Mesothelial cell of epicardium (in vitro differentiated cells): ENCODE data around the gene THSD4. TPM values are rescaled to one million over a fixed set of nuclear protein-coding genes. Genes with fewer than 3 reads are reported as not detected.

ENCODE experiments used
- DNase-seq, 2 experiments: peaks; one replicate each; pipeline ENCODE4 v3.0.0; 2021; ENCODE audit warnings: low spot score in 2 of 2; ENCODE audit not compliant: unreplicated experiment in 2 of 2
- H3K27ac Mint-ChIP-seq: 2 replicates; pipeline ENCODE4 v1.8.0; 2021; ENCODE audit warnings: mixed read lengths
- H3K27me3 Mint-ChIP-seq: 2 replicates; pipeline ENCODE4 v1.8.0; 2021; ENCODE audit warnings: low read depth, mixed read lengths
- H3K36me3 Mint-ChIP-seq: 2 replicates; pipeline ENCODE4 v1.8.0; 2021; ENCODE audit warnings: mixed read lengths
- H3K4me1 Mint-ChIP-seq: 2 replicates; pipeline ENCODE4 v1.8.0; 2021; ENCODE audit warnings: mixed read lengths
- H3K4me3 Mint-ChIP-seq: 2 replicates; pipeline ENCODE4 v1.8.0; 2021; ENCODE audit warnings: mild to moderate bottlenecking, moderate library complexity, mixed read lengths
- H3K9me3 Mint-ChIP-seq: 2 replicates; pipeline ENCODE4 v1.8.0; 2021; ENCODE audit warnings: mixed read lengths
- total RNA-seq: library from RNA; stranded (reverse); gene quantifications from 3 replicates; pipeline ENCODE4 v1.2.1, GENCODE V29; 2021
- TF ChIP-seq, protein P1 (sequence below): fragments of 200-600 bp; sonication (generic); IDR thresholded peaks from one replicate; pipeline ENCODE4 v1.5.0; 2021; ENCODE audit warnings: antibody characterized with exemption; ENCODE audit not compliant: unreplicated experiment

The THSD4 gene
- total RNA-seq, 1 donor from 2014 or later: 93.9 TPM

DNA sequence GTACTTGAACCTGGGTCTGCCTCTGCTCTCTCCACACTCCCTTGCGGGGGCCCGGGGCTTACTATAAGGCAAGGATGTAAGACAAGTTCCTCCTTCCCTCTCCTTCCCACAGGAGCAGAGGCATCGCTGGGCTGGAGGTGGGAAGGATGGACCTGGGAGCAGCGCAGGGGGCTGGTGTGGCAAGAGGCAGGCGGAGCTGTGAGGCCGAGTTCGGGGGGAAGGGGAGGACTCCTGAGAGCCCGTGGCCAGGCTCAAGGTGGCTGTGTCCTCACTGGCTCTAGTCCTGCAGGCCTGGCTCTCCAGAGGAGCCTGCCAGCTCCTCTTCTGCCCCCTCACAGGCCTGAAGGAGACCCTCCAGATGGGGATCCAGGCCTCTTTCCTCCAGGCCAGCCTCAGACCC, 694.1 kb downstream of the THSD4 start:
- Mint-ChIP-seq H3K27me3 (no peaks in the 10 kb centered on the region), H3K4me1 (peaks cover 36% of the 10 kb centered on the region), H3K27ac (no peak overlapping the region), H3K36me3 (no peaks in the 10 kb centered on the region), H3K9me3 (no peaks in the 10 kb centered on the region), H3K4me3 (no peak overlapping the region)
- TF ChIP-seq, protein P1, sequence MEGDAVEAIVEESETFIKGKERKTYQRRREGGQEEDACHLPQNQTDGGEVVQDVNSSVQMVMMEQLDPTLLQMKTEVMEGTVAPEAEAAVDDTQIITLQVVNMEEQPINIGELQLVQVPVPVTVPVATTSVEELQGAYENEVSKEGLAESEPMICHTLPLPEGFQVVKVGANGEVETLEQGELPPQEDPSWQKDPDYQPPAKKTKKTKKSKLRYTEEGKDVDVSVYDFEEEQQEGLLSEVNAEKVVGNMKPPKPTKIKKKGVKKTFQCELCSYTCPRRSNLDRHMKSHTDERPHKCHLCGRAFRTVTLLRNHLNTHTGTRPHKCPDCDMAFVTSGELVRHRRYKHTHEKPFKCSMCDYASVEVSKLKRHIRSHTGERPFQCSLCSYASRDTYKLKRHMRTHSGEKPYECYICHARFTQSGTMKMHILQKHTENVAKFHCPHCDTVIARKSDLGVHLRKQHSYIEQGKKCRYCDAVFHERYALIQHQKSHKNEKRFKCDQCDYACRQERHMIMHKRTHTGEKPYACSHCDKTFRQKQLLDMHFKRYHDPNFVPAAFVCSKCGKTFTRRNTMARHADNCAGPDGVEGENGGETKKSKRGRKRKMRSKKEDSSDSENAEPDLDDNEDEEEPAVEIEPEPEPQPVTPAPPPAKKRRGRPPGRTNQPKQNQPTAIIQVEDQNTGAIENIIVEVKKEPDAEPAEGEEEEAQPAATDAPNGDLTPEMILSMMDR: no peak
- DNase-seq: no peak

GRCh38 chr15:71810256-71811035, 695.2 kb downstream of the THSD4 start, which contains the start of gene NR2E3:
Gene NR2E3, plus strand, starts transcription at chr15:71810554. Its CDS starts 190 bp downstream, at chr15:71810744.
- no peaks in the 10 kb centered on the region for H3K27me3 Mint-ChIP-seq
- no peaks in the 10 kb centered on the region for H3K9me3 Mint-ChIP-seq
- DNase-seq: no peak
- peaks cover 27% of the 10 kb centered on the region for H3K4me1 Mint-ChIP-seq
- TF ChIP-seq, protein P1: no peak
- no peaks in the 10 kb centered on the region for H3K36me3 Mint-ChIP-seq
- no peak within 1 kb of the TSS for H3K27ac Mint-ChIP-seq
- H3K4me3 Mint-ChIP-seq: no peak within 1 kb of the TSS

GRCh38 chr15:71811036-71811736, 695.9 kb downstream of the THSD4 start:
- Mint-ChIP-seq H3K27ac (no peak overlapping the region), H3K36me3 (no peaks in the 10 kb centered on the region), H3K4me3 (no peak overlapping the region), H3K27me3 (no peaks in the 10 kb centered on the region), H3K4me1 (peaks cover 25% of the 10 kb centered on the region), H3K9me3 (no peaks in the 10 kb centered on the region)
- TF ChIP-seq, protein P1: no peak
- DNase-seq: no peak

DNA sequence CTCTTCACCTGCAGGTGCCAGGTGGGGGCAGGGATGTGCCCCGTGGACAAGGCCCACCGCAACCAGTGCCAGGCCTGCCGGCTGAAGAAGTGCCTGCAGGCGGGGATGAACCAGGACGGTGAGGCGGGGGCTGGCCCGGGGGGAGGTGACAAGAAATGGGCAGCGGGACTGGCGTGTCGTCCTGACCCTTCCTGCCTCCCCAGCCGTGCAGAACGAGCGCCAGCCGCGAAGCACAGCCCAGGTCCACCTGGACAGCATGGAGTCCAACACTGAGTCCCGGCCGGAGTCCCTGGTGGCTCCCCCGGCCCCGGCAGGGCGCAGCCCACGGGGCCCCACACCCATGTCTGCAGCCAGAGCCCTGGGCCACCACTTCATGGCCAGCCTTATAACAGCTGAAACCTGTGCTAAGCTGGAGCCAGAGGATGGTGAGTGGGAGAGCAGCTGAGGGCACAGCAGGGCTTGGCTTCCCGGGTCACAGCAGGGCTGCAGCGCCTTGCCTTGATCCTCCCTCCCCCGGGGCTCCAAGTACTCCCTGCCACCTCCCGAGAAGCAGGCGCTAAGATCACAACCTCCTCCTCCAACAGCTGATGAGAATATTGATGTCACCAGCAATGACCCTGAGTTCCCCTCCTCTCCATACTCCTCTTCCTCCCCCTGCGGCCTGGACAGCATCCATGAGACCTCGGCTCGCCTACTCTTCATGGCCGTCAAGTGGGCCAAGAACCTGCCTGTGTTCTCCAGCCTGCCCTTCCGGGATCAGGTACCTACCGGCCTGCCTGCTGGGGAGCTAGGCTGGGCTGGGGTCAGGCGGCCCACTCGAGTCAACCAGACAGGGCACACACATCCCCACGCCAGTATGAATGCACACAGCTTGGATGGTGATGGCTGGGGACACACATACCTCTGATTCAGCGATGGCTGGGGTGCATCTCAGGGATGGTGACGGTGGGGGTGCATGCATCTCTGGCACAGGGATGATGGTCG, 696.8 kb downstream of the THSD4 start:
- Mint-ChIP-seq H3K27ac (no peak overlapping the region), H3K36me3 (no peaks in the 10 kb centered on the region), H3K27me3 (no peaks in the 10 kb centered on the region), H3K9me3 (no peaks in the 10 kb centered on the region), H3K4me3 (no peak overlapping the region), H3K4me1 (peaks cover 16% of the 10 kb centered on the region)
- DNase-seq: no peak
- TF ChIP-seq, protein P1: no peak

DNA sequence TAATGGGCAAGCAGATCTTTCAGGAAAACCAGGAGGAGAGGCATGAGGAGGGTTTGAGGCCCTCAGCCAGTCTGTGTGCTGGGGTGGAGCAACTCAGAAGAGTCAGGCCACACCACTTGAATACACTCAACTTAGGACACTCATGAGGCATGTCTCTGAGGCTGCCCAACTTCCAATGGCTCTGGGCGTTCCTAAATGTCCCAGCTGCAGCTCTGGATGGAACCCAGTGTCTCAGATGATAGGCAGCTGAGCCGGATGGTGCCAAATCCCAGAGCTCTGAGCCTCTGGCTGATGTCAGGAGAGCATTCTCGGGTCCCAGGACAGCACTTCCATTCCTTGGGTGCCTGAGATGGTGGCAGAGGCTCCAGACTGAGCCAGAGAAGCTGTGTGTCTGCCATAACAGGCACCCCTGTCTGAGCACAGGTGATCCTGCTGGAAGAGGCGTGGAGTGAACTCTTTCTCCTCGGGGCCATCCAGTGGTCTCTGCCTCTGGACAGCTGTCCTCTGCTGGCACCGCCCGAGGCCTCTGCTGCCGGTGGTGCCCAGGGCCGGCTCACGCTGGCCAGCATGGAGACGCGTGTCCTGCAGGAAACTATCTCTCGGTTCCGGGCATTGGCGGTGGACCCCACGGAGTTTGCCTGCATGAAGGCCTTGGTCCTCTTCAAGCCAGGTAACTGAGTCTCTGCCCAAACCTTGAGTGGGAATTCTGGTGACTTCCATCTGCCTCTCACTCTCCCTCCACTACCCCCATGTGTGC, 697.9 kb downstream of the THSD4 start:
- TF ChIP-seq, protein P1: no peak
- H3K4me1 Mint-ChIP-seq: peaks cover 5% of the 10 kb centered on the region

More for the DNA sequence above, 697.9 kb downstream of the THSD4 start:
- H3K9me3 Mint-ChIP-seq: peaks cover 4% of the 10 kb centered on the region
- DNase-seq: no peak
- H3K27ac Mint-ChIP-seq: no peak overlapping the region
- H3K27me3 Mint-ChIP-seq: no peaks in the 10 kb centered on the region
- H3K36me3 Mint-ChIP-seq: peaks cover 8% of the 10 kb centered on the region
- no peak overlapping the region for H3K4me3 Mint-ChIP-seq
